ENCODE measurements around the gene INTS1.

INTS1 gene

DNA sequence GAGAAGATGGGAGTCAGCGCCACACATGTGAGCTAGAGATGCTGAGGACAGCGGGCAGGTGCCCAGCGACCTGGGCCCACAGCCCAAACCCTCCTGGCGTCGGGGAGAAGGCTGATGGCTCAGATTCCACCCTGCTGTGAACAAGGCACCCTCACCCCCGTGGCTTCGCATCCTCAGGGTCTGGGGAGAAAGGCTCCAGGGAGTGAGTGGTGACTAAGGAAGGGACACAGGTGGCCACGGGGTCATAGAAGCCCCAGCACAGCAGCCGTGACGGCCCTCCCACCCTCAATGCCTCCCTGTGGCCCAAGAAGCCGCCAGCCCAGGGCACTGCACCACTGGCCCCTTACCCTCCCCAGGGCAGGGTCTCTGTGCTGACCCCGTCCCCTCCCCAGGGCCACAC lies 19.6 kb downstream of the INTS1 start:
- DNase-seq, result no peak

DNA sequence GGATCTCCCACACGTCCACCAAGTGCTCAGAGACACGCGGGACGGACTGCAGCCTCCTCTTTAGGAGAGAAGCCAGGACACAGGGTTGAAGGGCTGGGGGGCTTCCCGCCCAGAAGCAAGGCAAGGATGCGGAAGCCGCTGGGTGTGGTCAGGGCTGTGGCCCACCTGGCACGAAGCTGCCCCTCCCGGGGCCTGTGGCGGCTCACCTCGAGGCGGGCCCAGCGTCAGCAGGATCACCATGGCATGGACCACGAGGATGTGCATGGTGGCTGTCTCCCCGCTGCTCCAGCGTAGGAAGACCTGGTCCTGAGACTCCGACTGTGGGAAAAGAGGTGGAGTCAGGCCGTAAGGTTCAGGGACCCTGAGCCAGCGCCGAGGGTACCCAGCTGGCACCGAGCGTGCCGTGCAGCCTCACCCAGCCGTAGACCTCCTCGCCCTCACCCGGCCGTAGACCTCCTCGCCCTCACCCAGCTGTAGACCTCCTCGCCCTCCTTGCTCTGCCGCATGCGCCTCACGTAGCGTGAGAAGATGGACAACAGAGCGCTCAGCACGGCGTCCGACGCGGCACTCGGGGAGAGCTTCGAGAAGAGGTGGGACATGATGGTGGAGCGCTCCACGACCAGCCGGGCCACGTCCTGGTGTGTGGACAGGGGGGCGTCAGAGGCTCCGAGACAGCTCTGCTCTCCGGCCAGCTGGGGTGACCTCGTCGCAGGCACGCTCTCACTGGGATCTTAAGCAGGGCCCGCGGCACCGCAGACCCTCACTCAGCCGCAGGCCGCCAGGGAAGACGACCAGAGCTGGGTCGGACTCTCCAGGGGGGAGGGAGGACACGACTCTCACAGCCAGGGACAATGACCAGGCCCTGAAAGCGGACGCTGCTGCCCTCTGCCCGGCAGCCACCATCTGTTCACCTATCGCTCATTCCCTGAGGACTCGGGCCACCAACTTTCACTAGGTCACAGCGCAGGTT lies 20.4 kb downstream of the INTS1 start:
- no peak for DNase-seq

DNA sequence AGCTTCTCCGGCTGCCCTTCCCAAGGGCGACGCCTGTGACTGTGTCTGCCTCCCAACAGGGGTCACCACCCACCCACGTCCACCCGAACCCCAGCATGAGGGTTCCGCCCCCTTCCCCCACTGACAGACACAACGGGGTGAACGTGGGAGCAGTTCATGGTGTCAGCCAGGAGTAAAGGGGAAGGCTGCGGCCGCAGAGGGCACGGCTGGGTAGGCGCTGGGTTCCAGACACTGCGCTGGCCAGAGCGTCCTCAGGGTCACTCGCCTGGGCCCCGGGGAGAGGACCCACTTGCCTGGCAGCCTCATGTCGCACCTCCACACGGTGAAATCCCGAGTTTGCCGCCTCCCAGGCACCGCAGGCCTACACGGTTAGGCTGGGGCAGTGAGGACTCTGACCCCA lies 21.1 kb downstream of the INTS1 start:
- DNase-seq, result no peak

DNA sequence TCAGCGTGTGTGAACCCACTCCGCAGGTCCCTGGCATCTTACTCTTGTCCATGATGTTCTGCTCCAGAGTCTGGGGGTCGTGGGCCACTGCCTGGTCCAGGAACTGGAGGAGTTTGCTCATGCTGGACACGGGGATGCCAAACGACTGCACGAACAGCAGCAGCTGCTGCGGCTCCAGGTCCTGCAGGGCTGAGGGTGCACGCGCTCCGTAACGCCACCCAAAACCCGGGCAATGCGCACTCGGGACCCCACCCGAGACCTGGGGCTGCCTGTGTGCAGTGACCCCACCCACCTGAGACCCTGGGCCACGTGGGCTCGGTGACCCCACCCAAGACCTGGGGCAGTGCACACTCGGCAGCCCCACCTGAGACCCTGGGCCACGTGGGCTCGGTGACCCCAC lies 22.9 kb downstream of the INTS1 start:
- no peak for DNase-seq

DNA sequence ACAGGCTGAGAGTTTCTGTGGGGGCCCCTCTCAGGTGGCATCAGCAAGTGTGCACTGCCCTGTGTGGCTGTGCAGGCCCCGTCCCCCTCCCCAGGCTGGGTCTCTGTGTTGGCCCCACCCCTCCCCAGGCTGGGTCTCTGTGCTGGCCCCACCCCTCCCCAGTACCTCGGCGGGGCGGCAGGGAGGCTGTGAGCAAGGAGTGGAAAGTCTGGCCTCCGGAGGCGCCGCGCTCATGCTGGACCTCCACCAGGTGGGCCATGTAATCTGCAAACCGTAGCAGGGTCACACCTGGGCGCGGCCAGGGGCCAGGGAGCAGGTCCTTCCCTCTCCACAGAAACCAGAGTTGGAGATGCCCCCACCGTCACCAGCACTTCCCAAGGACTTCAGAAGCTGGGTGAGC lies 23.5 kb downstream of the INTS1 start:
- no peak for DNase-seq

DNA sequence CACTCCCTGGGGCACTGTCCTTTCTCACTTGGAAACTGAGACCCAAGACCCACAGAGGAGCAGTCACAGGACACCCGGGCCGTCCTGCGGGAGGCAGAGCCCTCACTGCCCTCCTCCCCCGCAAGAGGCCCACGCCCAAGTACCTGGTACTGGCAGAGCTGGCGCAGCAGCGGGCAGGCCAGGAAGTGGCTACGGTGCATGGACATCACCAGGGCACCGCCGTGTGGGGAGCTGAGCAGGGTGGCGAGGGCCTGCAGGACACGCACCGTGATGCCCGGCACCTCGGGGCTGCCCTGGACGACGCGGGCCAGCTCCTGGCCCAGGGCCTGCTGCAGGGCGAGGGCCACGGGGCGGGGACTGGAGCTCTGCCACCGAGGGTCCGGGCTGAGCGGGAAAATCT lies 24.9 kb downstream of the INTS1 start:
- DNase-seq, result no peak

DNA sequence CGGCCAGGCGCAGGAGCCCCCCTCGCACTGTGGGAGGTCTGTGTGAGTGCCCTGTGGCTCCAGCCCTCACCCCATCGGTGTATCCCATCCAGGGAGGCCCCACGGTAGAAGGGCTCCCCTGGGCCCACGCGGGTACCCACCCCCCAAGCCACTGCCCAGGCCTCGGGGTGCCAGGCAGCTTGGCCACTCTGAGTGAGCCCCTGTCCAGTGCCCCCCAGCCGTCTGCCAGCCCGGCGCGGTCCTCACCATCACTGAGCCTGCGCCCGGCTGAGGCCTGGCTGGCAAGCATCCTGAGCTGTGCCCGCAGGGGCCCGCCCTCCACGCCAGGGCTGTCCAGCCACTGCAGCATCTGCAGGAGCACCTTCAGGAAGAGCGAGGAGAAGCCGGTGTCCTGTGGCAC lies 25.7 kb downstream of the INTS1 start:
- no peak for DNase-seq

DNA sequence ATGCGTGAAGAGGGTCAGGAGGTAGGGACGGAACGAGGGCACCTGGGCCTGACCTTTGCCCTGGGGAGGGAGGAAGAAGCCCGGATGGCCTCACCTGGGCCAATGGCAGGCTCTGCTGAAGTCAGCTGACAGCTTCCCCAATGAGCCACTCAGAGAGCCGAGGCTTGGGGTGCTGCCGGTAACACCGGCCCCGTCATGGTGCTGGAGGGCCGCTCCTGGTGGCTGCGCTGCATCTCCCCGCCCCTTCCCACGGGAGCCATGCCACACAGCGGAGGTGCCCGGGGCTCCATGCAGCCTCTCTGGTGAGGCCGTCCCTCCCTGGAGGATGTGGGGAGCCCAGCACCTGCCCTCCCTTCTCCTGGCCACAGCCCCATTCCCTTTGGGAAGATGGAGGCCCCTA lies 27.3 kb downstream of the INTS1 start:
- no peak for DNase-seq

DNA sequence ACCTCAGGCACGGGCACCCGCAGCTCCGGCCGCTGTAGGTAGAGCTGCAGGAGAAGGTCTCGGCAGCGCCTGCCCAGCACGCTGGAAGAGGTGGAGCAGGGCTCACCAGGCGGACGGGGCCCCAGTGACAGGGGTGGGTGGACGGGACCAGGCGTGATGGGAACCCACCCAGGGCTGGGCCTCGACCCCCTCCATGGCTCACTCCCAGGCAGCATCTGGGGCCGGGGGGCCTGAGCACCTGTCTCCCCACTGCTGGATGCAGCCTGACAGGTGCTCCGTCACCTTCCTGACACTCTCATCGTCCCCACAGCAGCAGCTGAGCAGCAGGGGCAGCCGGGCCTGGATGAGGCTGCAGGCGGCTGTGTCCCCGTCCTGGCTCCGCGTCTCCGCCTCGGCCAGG lies 28.2 kb downstream of the INTS1 start:
- DNase-seq, result no peak

DNA sequence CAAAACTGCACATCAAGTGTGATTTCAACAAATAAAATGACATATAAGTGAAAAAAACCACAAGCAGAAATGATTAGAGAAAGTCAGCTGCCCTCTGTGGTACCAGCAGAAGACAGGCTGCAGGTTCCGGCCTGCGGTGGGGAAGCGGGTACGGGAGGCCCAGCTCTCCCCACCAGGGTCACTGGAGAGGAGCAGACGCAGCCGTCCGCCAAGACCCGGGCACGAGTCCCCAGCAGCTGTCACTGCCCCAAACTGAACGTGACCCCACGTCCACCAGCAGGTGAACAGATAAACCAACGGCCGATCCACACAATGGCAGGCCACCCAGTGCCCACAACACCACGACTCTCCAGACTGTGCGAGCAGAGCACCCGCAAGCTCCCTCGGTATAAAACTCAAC lies 28.8 kb downstream of the INTS1 start:
- DNase-seq, result no peak

DNA sequence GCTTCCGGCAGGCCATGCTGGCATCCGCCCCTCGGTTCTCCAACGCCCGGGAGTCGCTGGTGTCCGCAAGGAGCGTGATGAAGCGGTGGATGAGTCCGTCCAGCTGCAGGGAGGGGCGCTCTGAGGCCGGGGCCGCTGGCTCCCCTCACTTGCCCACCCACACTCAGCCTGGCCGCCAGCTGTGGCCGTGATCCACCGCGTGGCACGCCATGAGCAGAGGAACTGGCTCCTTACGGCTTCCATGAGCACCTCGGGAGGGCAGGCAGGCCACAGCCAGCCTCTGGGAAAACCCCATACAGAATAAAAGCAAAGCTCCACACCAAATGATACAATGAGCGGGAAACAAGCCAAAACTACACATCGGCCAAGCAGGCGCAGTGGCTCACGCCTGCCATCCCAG lies 29.5 kb downstream of the INTS1 start:
- DNase-seq, result no peak

DNA sequence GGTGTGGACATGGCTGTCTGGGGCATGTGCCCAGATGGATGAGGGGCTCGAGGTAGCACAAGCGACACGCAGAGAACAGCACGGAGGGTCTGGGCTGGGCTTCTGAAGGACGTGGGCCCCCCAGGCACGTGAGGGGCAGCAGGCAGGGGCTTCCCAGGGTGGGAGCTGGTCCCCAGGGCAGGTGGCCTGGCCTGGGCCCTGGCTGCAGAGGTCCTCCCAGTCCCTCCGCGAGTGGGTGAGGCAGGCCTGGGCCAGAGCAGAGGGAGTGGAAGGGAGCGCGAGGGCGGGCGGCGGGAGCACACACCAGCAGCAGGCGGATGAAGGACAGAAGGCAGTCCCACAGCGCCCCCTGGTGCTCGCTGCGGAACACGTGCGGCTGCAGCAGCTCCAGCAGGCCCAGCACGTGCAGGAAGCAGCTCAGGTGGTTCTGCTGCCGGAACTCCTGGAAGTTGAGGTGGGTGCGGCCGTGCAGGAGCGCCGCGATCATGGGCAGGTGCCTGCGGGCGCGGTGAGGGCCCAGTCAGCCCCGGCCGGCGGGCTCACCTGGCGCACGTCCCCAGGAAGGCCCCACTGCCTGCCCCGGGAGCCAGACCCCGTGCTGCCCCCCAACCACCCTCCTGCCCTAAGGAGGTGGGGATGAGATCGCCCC lies 30.2 kb downstream of the INTS1 start:
- DNase-seq, result peak; percentile 61 to 66

DNA sequence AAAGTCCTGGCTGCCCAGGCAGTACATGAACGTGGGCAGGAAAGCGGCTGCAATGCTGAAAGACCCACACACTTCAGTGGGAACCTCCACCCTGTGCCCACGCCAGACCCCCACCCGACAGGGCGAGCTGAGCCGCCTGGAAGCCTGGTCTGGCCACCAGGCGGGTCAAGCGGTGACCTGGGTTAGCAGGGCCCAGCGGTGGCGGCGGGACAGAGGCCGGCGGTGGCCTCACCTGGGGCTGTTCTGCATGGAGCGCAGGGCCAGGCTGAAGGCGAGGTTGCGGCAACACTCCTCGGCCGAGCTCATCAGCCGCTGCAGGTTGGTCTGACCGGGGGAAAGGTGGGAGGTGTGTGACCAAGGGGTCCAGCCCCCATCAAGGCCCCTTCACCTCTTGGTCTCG lies 33.3 kb downstream of the INTS1 start:
- DNase-seq, result no peak

DNA sequence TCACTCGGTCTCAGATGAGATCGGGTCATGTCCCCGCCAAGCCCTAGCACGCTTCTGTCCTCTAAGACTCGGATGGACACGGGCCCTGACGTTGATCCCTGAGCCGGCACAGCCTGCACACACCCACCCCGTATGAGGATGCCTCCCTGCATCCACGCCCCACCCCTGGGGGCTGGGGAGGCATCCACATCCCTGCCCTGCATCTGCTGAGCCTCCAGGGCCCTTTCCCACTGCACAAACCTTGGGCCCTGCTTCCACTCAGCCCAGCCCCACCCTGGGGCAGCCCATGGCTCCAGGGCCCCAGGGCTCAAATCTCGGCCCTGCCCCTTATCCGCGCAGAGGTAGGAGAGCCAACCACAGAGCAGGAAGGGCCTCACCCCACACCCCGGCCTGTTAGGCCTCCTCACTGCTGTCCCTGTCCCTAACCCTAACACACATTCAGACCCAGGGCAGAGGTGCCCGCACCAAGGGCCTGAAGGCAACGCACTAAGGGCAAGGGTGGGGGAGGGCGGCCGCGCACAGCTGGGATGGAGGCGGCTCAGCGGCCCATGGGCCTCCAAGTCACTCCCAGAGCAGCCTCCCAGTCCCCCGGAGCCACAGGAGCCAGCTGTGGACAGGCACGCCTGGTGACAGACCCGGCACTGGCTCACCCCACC lies 35.4 kb downstream of the INTS1 start:
- DNase-seq, result no peak

DNA sequence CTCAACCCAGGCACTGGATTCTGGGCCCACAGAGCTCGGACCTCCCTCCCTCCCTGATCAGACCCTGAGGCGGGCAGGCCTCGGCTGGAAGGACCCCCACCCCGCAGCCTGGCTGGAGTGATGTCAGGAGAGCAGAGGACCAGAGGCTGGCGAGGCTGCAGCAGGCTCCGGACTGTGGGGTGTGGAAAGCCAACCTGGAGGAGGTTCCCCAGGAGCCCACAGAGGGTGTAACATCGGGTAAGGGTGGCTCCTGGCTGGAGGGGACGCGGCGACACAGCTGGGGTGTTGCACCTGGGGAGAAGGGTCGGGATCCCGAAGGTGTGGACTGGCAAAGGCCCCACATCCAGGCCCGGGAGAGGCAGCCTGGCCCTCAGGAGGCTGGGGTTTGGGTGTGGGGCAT lies 36.0 kb downstream of the INTS1 start:
- no peak for DNase-seq

DNA sequence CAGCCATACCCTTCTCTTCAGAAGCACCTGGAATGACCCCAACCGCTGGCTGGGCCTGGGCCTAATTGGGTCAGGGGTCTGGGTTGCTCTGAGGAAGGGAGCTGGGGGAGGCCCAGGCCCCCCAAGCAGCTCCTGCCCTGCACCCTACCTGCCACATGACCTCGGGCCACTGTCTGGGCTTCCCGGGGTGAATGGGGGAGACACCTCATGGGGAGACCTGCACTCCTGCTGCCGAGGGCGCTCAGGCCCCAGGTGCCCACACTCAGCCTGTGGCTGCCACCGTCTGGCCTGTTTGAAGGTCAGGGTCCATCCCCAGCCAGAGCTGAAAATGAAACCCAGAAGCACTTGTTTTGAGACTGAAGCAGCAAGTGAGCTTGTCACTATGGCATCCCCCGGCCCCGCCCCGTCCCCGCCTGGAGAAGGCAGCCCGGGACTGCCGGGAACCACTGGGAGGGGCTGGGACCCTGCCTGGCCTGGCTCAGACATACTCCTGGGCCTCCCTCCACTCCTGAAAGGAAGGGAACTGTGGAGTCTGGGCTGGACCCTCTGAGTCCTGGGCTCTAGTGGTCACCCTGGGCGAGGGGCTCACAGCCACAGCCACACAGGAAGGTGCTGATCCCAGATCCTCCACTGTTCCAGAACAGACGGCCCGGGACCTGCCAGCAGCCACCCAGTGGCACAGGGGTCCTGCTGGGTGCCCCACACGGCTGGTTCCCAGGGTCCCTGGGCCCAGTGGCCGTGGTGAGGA lies 37.5 kb downstream of the INTS1 start:
- DNase-seq, result peak in 1 of 2 donors; percentile 44

DNA sequence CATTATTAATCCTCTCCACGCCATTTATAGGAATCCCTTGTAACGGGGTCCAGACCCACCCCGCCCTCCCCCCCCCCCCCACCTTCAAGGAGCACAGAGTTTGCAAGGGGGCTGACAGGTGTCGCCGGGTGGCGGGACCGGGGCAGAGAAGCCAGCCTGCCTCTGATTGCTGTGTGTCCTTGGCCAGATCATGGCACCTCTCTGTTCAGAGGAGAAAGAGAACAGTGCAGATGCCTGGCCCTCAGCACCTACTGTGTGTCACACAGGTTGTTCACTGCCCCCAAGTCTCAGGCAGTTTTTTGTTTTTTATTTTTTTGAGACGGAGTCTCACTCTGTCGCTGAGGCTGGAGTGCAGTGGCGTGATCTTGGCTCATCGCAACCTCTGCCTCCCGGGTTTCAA lies 39.5 kb downstream of the INTS1 start:
- DNase-seq, result no peak

DNA sequence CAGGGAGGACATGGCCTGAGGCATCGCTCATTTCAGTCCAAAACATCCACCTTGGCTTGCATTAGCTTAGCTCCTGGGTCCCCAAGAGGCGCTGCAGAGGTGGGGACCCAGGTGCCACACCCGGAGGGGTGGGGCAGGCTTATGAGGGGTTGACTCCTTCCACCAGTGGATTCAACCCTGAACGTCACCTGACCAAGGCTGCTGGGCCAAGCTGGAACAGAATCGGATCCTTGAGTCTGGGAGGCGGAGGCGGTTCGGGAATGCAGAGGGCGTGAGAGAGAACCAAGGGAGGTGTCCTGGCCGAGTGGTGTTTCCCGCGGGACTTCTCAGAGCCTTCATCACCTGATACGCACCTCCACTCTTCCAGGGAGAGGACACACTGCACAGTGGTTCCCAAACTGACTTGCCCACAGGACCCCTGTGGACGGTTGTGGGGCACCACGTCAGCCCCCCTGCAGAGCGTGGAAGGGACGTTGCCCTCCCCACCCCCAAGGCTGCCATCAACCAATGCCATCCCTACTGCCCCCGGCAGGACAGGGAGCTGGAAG lies 40.4 kb downstream of the INTS1 start:
- DNase-seq, result no peak

DNA sequence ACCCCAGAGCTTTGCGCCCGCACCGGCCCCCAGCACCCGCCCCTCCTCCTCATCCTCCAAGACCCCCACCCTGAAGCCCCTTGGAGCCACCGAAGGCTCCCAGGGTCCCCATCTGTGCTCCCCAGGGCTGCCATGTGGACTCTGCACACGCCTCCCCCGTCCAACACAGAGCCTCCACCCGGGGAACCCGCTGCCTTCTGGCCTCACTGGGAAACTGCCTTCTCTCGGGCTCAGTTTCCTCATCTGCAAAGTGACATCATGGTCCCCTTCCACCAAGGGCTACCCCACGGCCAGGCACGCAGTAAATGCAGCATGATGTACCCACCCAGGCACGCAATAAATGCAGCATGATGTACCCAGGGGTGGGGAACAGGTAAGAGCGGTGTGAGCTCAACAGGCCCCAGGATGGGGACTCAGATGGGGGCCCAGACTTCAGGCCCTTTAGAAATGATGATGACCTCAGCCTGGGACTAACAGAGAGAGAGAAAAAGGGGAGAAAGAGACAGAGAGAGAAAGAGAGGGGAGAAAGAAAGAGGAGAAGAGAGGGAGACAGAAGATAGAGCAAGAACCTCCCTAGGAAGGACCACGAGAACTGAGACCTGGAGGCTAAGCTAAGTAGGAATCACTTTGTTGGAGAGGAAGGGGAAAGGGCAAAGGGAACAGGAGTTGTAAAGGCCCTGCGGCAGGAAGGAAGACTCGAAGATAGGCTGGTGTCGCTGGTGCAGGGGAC lies 42.4 kb downstream of the INTS1 start:
- no peak for DNase-seq

DNA sequence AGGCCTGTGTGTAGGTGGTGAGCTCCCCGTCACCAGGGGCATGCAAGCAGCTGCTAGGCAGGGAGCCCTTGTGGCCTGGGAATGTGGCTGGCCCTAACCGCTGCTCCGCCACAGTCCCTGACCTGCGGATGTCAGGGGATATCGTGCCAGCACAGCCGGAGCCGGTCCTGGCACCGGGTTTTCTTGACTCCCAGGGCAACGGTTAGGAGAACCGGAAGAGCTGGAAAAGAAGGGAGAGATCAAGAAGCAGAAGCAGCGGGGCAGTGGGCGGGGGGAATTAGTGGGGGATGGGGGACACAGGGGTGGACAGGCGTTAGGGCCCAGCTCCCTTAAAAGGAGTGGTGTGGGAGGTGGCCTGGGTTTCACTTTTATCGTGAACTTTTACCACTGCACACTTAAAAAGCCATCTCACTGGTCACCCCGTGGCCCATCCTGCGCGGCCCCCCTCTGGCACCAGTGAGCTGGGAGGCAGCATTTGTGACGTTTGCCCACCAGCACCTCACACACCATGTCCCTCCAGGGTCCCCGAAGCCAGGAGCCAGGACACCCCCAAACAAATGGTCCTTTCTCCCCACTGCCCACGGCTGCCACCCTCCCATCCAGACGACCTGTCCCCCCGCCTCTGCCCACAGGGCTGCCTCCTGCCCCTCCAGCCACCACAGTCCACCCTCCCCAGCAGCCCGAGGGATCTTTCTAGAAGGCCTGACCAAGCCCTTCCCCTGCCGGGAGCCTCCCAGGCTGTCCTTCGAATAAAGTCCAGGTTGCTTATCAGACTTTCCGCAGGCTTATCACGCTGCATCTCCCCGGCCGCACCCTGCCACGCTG lies 43.2 kb downstream of the INTS1 start:
- no peak for DNase-seq
